Gastroesophageal sphincter (tissue), 3 donors: ENCODE results near the gene LAMB1.

ENCODE experiments used
- POLR2A ChIP-seq, 2 donors: fragments of 450-650 bp; IDR thresholded peaks; one replicate each; pipeline ENCODE4 v1.6.1; 2017; ENCODE audit warnings: antibody characterized with exemption in 2 of 2, mild to moderate bottlenecking in 2 of 2, moderate library complexity in 1 of 2
- TF ChIP-seq, protein P1 (sequence below), 4 experiments: fragments of 200-600 bp in 2 of 4; fragments of 450-650 bp in 2 of 4; sonication (generic) in 1 of 4; IDR thresholded peaks; one replicate each; pipeline ENCODE4 v1.5.1; 2017 to 2019; ENCODE audit warnings: antibody characterized with exemption in 4 of 4, mild to moderate bottlenecking in 2 of 4, moderate library complexity in 2 of 4

DNA sequence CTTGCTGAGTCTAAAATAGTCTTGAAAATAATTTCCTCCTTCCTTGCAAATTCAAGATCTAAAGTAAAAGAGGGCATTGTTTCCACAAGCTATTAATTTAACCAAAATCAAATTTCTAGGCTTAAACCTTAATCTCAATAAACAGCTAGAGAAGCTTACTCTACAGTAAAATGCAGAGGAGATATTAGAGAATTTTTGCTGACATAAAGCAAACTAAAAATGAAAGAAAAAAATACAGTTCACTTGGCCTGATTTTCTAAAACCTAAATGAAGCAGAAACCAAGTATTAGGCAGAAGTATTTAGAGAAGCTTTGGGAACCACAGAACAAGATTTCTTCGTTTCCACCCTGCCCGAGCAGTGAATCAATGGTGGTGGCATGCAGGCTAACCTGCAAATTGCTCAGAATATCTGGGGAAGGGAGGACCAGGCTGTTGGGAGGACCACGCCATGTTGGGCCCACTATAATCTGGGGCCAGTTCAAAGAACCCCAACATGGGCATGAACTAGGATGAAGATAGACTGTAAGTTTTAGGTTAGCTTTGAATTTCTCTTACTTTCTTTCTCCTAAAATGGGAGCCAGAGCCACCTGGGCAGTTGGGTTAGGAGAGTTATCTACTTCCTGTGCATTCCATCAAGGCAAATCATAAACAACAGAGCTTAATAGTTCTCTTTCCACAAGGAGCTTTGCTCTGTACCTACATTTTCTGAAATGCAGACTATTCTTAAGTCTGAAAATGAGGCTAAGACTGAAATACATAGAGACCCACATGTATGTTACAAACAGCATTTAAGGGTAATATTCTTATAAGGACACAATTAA, 4.1 kb downstream of the LAMB1 start:
- TF ChIP-seq, protein P1, sequence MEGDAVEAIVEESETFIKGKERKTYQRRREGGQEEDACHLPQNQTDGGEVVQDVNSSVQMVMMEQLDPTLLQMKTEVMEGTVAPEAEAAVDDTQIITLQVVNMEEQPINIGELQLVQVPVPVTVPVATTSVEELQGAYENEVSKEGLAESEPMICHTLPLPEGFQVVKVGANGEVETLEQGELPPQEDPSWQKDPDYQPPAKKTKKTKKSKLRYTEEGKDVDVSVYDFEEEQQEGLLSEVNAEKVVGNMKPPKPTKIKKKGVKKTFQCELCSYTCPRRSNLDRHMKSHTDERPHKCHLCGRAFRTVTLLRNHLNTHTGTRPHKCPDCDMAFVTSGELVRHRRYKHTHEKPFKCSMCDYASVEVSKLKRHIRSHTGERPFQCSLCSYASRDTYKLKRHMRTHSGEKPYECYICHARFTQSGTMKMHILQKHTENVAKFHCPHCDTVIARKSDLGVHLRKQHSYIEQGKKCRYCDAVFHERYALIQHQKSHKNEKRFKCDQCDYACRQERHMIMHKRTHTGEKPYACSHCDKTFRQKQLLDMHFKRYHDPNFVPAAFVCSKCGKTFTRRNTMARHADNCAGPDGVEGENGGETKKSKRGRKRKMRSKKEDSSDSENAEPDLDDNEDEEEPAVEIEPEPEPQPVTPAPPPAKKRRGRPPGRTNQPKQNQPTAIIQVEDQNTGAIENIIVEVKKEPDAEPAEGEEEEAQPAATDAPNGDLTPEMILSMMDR (IDR thresholded peaks at IDR 0.05): no peak
- no peak for TF ChIP-seq POLR2A (IDR thresholded peaks at IDR 0.05)
